Epithelial cell of prostate (primary cell): Measurements from ENCODE around the gene C11orf21.
"Not testable (repeated sequence)": the region's sequence is repeated elsewhere in the genome, so short reads cannot be mapped to it uniquely, and the experiment has no call there.

Source experiments
- DNase-seq: peaks from one replicate; pipeline ENCODE4 v3.0.0-alpha.2; 2011; ENCODE audit warnings: low read depth, low spot score
- H3K27ac ChIP-seq: fragments of 450-650 bp; 2 replicates; pipeline ENCODE4 v1.5.1; 2017; ENCODE audit warnings: mild to moderate bottlenecking

The C11orf21 gene

DNA sequence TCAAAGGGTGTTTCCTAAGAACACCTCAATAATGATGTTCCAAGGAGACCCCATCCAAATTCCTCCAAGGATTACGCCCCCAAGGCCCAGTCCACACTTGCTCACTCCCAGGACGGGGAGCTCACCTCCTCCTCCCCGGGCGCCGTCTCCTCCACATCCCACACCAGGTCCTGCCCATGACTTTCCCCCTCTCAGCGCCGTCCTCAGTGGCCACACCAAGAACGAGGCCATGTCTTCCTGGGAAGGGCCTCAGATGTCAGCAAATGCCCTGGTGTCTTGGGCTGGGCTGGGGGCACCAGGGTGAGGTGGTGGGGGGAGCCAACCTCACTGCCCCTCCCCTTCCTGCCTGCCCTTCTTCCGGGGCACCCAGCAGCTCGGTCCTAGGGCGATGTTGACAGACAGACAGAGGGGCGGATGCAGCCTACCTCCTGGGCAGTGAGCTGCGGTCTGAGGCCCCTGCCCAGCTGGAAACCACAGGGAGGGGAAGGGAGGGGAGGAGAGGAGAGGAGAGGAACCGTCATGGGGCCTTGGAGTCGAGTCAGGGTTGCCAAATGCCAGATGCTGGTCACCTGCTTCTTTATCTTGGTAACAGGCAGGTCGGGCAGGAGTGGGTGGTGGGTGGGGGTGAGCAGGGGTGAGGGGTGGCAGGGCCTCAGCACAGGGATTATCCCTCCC is at the start of gene C11orf21, which contains the start of gene TSPAN32:
Gene C11orf21 (minus strand): TSS at position 288 of the 675 bp plus-strand sequence. CDS start 110 bp downstream, at position 178.
Gene TSPAN32 (plus strand): TSS at position 383 of the 675 bp plus-strand sequence. CDS start 137 bp downstream, at position 520.
- H3K27ac ChIP-seq: no peak within 1 kb of the TSS
- no peak for DNase-seq

GRCh38 chr11:2348986-2349385 is 47.3 kb upstream of the C11orf21 start:
- H3K27ac ChIP-seq: no peak overlapping the region
- DNase-seq: no peak

DNA sequence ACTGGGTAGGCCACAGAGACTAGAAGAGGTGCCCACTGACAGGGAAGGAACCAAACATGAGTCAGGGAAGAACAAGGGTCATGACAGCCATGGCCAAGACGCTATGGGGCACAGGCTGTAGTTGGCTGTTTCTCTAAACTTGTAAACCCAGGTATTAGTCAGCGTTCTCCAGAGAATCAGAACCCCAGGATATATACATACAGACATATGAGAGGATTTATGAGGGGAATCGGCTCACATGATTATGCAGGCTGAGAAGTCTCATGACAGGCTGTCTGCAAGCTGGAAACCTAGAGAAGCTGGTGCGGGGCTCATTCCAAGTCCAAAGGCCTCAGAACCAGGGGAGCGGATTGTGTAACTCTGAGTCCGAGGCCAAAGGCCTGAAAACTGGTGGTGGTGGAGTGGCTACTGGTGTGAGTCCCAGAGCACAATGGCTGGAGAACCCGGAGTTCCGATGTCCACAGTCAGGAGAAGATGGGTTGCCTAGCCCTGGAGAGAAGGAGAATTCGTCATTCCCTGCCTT is 45.7 kb upstream of the C11orf21 start:
- no peak for DNase-seq
- H3K27ac ChIP-seq: no peak overlapping the region

DNA sequence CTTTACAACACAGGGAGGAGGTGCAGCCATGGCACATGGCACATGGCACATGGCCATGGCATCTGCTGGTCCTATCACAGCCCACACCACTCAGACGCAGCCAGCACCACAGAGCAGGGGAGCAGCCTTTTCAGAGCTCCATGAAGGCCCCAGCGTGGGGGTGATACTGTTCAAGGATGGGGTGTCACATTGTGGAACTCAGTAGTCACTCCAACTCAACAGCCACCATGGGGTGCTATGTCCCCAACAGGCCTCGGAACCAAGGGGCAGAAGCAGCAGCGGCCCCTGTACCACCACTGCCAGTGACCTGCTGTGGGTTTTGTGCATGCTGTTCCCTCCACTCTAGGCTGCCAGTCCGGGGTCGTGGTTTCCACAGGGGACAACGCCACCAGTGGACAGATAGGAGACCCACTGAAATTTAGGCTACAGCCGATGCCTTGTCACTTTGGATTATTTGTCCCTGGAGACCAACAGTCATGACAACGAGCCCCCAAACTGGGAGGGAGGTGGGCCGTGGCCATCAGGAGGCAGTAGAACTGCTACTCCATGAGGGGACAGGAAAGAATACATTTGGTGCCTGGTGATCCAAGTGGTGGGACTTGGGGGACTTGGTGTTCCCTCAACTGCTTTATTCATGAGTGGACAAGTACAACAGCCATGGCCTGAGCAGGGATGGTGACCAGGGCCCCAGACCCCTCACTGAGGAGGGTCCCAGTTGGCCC is 45.0 kb upstream of the C11orf21 start:
- H3K27ac ChIP-seq: no peak overlapping the region
- no peak for DNase-seq

DNA sequence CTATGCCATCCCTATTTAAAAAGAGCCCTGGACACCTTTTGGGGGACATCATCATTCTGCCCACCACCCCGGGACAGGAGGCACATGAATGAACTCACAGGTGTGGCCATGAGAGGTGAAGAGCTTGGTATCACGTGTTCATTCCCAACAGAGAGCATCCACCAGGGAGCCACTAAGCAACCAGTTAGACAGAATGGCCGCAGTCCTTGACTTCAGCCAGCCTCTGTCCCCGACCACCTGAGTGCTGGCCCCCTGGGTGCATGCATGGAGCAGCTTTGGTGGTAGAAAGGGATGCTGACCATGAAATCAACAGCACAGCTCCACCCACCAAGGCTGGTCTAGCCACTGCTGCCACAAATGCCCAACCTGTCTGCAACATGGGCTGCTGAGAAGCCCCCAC is 44.3 kb upstream of the C11orf21 start:
- no peak for DNase-seq
- H3K27ac ChIP-seq: no peak overlapping the region

DNA sequence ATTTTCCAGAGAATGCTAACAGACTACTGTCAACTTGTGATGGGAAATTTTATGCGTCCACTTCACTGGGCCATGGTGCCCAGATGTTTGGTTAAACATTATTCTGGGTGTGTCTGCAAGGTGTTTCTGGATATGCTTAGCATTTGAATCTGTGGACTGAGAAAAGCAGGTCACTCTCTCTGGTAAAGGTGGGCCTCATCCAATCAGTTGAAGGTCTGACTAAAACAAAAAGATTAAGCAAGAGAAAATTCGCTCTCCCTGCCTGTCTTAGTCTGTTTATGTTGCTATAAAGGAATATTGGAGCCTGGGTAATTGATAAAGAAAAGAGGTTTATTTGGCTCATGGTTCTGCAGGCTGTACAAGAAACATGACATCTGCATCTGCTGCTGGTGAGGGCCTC is 43.3 kb upstream of the C11orf21 start:
- no peak for DNase-seq
- H3K27ac ChIP-seq: no peak overlapping the region

DNA sequence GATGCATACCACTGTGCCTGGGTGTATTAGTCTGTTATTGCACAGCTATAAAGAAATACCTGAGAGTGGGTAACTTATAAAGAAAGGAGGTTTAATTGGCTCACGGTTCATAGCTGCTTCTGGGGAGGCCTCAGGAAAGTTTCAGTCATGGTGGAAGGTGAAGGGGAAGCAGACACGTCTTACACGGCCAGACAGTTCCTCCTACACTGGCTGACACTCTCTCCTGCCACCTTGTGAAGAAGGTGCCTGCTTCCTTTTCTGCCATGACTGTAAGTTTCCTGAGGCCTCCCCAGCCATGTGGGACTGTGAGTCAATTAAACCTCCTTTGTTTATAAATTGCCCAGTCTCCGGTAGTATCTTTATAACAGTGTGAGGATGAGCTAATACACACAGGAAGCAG is 41.8 kb upstream of the C11orf21 start:
- no peak for DNase-seq
- H3K27ac ChIP-seq: no peak overlapping the region

DNA sequence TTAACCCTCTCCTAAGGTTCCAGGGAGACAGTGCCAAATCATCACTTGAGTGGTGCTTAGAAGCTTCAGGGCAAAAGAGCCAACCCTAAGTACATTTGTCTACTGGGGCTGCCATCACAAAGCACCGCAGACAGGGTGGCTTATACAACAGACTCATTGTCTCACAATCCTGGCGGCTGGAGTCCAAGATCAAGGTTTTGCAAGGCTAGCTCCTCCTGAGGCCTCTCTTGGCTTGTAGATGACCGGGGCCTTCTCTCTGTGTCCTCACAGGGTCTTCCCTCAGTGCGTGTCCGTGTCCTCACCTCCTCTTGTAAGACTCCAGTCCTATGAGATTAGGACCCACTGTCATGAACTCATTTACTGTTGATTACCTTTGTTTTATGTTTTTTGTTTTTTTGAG is 41.3 kb upstream of the C11orf21 start:
- DNase-seq: no peak
- H3K27ac ChIP-seq: no peak overlapping the region

GRCh38 chr11:2342557-2342956 is 40.8 kb upstream of the C11orf21 start:
- no peak overlapping the region for H3K27ac ChIP-seq
- DNase-seq: no peak

GRCh38 chr11:2338760-2339159 is 37.0 kb upstream of the C11orf21 start:
- DNase-seq, H3K27ac ChIP-seq: not testable (repeated sequence)

- DNase-seq: not testable (repeated sequence)
Observed at GRCh38 chr11:2335286-2335685, 33.6 kb upstream of the C11orf21 start.

DNA sequence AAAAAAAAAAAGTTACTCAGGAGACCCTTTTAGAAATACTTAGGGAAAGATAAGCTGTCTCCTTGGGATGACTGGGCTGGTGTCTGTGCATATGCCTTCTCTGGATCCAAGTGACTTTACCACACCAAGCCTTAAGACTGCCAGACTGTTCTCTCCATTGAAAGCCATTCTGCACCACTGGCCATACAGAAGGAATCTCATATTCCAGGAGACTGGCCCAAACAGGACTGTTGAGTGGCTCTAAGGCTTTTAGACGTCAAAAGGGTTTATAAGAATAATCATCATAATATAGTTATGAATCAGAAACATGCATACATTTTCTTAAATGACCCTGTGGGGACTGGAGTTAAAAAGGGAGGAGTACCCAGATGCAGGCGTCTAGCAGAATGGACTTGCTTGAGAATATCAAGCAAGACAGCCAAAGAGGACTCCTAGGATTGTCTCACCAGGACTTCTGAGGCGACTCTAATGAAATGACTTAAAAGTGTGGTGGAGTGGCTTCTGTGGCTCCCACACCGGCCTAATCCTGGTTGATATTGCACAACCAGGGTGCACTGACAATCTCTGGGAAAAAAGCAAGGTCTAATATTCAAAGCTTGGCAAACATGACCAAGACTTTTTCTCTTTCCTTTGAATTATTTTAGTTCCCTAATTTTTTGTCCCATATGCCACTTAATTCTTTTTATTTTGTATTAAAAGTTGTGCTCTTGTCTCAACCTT is 31.9 kb upstream of the C11orf21 start:
- H3K27ac ChIP-seq: not testable (repeated sequence)

More at GRCh38 chr11:2335286-2335685, 33.6 kb upstream of the C11orf21 start:
- not testable (repeated sequence) for H3K27ac ChIP-seq

DNA sequence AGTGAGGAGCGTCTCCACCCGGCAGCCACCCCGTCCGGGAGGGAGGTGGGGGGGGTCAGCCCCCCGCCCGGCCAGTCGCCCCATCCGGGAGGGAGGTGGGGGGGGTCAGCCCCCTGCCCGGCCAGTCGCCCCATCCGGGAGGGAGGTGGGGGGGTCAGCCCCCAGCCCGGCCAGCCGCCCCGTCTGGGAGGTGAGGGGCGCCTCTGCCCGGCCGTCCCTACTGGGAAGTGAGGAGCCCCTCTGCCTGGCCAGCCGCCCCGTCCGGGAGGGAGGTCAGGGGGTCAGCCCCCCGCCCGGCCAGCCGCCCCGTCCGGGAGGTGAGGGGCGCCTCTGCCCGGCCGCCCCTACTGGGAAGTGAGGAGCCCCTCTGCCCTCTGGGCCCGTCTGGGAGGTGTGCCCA is 30.9 kb upstream of the C11orf21 start:
- not testable (repeated sequence) for DNase-seq, H3K27ac ChIP-seq

More for the DNA sequence above, 31.9 kb upstream of the C11orf21 start:
- not testable (repeated sequence) for DNase-seq

DNA sequence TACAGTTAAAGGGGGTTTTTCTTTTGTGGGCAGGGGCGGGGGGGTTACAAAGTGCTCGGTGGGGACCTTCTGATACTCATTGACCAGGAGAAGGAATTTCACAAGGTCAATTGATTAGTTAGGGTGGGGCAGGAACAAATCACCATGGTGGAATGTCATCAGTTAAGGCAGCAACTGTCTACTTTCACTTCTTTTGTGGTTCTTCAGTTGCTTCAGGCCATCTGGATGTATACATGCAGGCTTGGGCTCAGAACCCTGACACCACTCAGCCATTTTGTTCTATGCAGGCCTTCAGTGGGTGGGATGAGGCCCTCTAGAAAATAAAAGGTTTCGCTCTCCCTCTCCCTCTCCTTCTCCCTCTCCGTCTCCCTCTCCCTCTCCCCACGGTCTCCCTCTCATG is 29.7 kb upstream of the C11orf21 start:
- DNase-seq: no peak
- H3K27ac ChIP-seq: no peak overlapping the region

DNA sequence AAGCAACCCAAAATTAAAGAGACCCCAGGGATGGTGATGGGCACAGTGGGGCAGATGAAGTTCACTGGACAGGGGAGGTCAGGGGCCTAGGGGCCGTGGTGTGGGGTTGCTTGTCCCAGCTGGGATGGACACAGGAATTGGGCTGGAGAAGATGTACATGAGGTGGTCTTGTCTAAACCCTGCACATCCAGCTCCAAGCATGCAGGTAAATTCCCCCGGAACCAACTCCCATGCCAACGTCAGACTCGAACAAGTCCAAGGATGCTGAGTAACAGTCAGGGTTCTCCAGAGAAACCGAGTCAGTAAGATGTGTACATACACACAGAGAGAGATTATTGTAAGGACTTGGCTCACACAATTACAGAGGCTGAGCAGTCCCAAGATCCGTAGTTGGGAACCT is 29.0 kb upstream of the C11orf21 start:
- DNase-seq: no peak
- no peak overlapping the region for H3K27ac ChIP-seq

DNA sequence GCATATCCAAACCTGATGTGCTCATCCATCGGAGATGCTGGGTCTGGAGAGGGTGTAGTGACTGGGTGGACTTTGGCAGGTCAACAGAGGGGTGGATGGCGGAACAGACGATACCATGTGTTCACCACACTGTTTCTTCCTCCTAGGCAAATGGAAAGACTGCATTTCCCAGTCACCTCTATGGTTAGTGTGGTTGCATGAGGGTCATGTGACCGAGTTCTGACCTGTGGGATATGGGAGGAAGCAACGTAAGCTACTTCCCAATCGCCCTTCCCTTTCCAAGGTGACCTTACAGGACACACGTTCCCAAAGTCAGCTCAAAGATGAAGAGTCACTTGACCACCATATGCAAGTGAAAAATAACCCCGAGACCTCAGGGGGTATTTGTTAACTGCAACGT is 27.8 kb upstream of the C11orf21 start:
- no peak overlapping the region for H3K27ac ChIP-seq
- no peak for DNase-seq

- no peak overlapping the region for H3K27ac ChIP-seq
- no peak for DNase-seq
Observed at GRCh38 chr11:2328656-2329354, 27.1 kb upstream of the C11orf21 start.

GRCh38 chr11:2328021-2328420 is 26.3 kb upstream of the C11orf21 start:
- DNase-seq: no peak
- H3K27ac ChIP-seq: no peak overlapping the region

DNA sequence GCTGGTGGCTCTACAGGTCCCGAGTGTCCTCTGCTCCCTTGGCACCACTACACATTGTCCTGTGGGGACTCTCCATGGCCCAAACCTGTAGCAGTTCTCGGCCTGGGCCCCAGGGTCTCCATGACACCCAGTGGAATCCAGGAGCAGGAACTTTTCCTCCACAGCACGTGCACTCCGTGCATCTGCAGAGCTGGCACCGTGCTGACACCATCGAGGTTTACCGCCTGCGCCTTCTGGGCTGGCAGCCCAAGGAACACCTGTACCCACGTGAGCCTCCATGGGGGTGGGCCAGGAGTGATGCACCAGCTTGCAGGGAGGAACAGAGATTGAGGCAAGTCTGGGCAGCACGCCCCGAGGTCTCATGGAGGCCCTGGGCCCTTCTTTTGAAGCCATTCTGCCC is 25.3 kb upstream of the C11orf21 start:
- no peak overlapping the region for H3K27ac ChIP-seq
- no peak for DNase-seq

- peak overlapping the region; percentile 3 for H3K27ac ChIP-seq
- DNase-seq: peak; percentile 51
Observed at GRCh38 chr11:2325719-2326118, 24.0 kb upstream of the C11orf21 start.
